IPS-18a (cell line): ENCODE measurements around the gene CD6.

Source experiments
- H3K27ac ChIP-seq: one replicate; pipeline ENCODE4 v1.5.1; 2013; ENCODE audit warnings: low read length
- H3K27me3 ChIP-seq: one replicate; pipeline ENCODE4 v1.6.1; 2013; ENCODE audit warnings: mild to moderate bottlenecking, low read length; ENCODE audit not compliant: control insufficient read depth, insufficient read depth
- H3K36me3 ChIP-seq: one replicate; pipeline ENCODE4 v1.6.1; 2013; ENCODE audit warnings: low read depth, low read length; ENCODE audit not compliant: control insufficient read depth
- H3K4me1 ChIP-seq: one replicate; pipeline ENCODE4 v1.6.1; 2013; ENCODE audit warnings: low read depth, low read length; ENCODE audit not compliant: control insufficient read depth
- H3K4me3 ChIP-seq: one replicate; pipeline ENCODE4 v1.5.1; 2013; ENCODE audit warnings: low read length
- H3K9ac ChIP-seq: one replicate; pipeline ENCODE4 v1.6.1; 2013; ENCODE audit warnings: mild to moderate bottlenecking, low read length, moderate library complexity
- H3K9me3 ChIP-seq: one replicate; pipeline ENCODE4 v1.6.1; 2013; ENCODE audit warnings: low read depth, low read length; ENCODE audit not compliant: control insufficient read depth

The CD6 gene

DNA sequence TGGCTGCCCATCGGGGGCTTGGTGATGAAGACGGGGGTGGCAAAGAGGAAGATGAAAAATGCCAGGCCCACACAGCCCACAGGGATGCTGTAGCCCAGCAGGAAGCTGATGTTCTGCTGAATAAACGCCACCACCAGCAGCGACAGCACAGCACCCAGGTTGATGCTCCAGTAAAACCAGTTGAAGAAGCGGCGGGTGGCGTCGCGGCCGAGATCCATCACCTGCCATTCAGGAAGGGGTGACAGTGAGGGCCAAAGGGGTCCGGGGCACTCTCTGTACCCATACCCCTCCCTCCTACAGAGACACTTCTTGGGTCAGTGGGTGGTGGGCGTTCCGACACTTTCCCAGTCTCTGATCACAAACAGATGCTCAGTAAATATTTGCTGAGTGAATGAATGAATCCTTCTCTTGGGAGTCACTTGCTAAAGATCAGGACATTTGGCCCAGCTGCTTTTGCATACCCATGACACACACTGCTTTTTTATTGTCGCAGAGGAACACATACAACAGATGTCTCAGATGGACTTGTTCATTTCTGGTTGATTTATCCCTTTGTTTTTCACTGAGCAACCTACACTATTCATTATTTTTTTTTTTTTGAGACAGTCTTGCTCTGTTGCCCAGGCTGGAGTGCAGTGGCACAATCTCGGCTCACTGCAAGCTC, 24.7 kb upstream of the CD6 start:
- Histone ChIP-seq H3K4me1 (no peaks in the 10 kb centered on the region), H3K36me3 (no peaks in the 10 kb centered on the region), H3K27ac (no peak overlapping the region), H3K4me3 (no peak overlapping the region), H3K9me3 (no peaks in the 10 kb centered on the region), H3K27me3 (peaks cover 16% of the 10 kb centered on the region), H3K9ac (no peak overlapping the region)

DNA sequence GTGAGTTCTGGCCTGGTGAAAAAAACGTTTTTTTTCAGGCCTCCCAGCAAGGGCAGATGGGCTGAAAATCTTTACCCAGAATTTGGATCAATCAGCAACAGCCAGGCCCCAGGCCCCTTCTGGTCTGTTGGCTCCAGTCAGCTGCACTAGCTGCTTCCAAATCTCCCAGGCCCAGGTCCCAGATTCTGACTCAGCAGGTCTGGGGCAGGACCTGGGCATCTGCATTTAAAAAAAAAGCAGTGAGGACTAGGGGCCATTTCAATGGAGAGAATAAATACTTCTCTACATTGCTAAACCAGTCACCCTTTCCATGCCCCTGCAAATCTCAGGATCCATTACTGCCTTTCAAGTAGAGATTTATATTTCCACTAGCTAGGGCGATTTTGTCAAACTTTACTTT, 23.8 kb upstream of the CD6 start:
- Histone ChIP-seq H3K9ac (no peak overlapping the region), H3K9me3 (no peaks in the 10 kb centered on the region), H3K27ac (no peak overlapping the region), H3K4me3 (no peak overlapping the region), H3K4me1 (peaks cover 4% of the 10 kb centered on the region), H3K36me3 (no peaks in the 10 kb centered on the region), H3K27me3 (peaks cover 22% of the 10 kb centered on the region)

DNA sequence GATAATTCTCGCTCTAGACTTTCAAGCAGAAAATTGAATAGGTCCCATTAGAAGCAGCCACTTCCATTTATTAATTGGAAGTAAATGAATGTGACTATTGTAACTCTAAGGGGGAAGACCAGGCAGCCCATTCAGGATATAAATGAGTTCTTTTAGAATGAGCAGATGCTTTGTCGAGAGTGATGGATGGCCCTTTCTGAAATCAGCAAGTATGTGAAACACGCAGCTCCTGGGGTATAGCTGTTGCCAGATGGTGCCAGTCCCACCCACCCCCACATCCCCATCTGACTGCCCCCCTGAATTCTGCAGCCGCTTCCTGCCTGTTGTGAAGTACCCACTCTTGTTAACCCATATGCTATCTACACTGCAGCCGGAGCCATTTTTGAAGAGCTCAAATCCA, 23.2 kb upstream of the CD6 start:
- H3K4me1 ChIP-seq = peaks cover 4% of the 10 kb centered on the region
- H3K9me3 ChIP-seq = no peaks in the 10 kb centered on the region
- H3K27ac ChIP-seq = no peak overlapping the region
- peaks cover 23% of the 10 kb centered on the region for H3K27me3 ChIP-seq
- H3K4me3 ChIP-seq = no peak overlapping the region
- H3K9ac ChIP-seq = no peak overlapping the region
- H3K36me3 ChIP-seq = no peaks in the 10 kb centered on the region

DNA sequence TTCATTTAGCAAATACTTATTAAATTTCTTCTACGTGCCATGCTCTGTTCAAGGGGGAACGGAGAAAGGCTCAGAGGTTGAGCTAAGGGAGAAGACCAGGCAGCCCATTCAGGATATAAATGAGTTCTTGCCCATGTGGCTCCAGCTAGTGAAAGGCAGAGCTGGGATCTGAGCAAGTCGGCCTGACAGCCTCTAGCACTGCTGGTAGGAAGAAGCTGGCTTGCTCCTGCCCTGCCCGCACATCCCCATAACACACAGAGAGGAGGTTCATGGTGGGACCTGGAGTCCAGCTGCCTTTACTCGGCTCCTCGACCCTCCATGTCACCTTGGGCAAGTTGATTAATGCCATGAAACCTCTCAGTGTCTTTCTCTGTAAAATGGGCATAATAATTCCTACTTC, 21.5 kb upstream of the CD6 start:
- H3K4me3 ChIP-seq = peak overlapping the region; percentile 53
- no peak overlapping the region for H3K9ac ChIP-seq
- H3K27ac ChIP-seq = no peak overlapping the region
- peaks cover 23% of the 10 kb centered on the region for H3K27me3 ChIP-seq
- H3K9me3 ChIP-seq = no peaks in the 10 kb centered on the region
- peaks cover 4% of the 10 kb centered on the region for H3K4me1 ChIP-seq
- H3K36me3 ChIP-seq = no peaks in the 10 kb centered on the region

DNA sequence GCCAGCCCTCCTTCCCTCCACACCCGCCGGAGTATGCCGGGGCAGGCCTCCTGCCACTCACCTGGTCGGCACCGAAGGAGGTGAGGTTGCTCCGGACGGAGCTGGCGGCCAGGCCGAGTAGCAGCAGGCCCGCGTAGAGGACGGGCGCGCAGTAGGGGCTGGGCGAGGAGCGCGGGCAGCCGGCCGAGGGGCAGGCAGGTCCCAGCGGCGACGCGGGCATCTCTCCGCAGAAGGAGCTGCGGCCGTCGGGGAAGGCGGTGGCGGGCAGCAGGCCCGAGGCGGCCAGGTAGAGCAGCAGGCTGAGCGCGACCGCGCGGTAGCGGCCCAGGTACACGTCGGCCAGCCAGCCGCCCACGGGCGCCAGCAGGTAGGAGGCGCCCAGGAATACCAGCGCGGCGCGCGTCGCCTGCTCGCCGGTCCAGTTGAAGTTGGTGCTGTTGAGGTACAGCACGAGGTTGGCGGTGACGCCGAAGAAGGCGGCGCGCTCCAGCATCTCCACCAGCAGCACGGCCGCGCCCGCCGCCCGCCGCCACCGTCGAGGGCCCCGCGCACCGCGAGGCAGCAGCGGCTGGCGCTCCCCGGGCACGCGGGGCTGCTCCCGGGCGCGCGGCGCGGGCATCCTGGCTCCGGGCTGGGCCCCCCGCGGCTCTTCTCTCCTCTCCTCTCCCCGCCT, 20.4 kb upstream of the CD6 start:
- peaks cover 4% of the 10 kb centered on the region for H3K4me1 ChIP-seq
- peak overlapping the region; percentile 53 for H3K4me3 ChIP-seq
- H3K27me3 ChIP-seq = peaks cover 23% of the 10 kb centered on the region
- H3K9me3 ChIP-seq = no peaks in the 10 kb centered on the region
- H3K9ac ChIP-seq = no peak overlapping the region
- H3K27ac ChIP-seq = no peak overlapping the region
- H3K36me3 ChIP-seq = no peaks in the 10 kb centered on the region

DNA sequence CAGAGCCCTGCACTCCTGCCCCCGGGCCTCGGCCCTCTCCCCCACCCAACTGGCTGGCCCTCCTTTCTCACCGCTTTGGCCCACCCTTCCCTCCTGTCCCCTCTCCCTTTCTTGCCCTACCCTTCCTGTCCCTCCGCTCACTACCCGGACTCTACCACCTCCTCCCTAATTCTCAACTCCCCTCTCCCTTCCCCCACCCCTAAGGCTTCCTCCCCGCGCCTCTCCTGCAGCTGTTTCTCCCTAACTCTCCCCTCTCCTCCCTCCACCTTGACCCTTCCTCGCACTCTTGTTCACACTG, 19.9 kb upstream of the CD6 start:
- H3K9ac ChIP-seq = no peak overlapping the region
- peak overlapping the region; percentile 42 for H3K4me3 ChIP-seq
- no peaks in the 10 kb centered on the region for H3K36me3 ChIP-seq
- H3K27me3 ChIP-seq = peaks cover 23% of the 10 kb centered on the region
- H3K9me3 ChIP-seq = no peaks in the 10 kb centered on the region
- no peak overlapping the region for H3K27ac ChIP-seq
- peaks cover 4% of the 10 kb centered on the region for H3K4me1 ChIP-seq

DNA sequence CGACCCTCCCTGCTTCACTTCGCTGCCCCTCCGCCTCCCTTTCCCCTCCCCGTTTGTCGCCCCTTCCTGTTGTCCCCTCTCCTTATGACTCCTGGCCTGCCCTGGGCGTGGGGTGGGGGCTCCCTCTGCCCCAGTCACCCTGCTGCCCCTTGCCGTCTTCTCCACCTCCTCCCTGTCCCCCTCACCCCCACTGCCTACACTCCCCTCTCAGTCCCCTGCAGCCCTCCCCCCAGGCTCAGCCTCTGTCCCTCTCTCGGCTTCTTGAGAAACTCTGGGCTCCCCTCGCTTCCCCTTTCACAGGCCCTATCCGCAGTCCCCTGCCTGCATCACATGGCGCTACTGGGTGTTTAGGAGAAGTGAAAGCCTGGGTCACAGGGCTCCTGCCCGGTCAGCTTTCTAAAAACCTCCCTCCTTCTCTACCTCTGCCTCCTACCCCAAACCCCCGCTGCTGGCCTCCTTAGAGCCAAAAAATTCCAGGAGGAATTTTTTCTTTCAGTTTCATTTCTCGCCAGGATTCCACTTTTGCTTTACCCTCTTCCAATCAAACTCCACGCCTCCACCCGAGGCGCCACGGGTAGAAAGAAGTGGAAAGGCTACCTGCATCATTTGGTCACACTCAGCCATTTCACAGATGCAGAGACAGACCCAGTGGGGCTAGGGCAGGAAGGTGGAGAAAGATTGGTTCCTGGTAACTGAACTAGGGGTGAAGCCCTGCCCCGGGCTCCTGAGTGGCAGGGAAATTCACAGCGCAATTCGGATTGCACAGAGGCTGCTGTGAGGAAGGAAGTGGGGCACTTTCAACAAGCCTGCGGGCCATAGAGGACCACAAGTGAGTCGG, 19.4 kb upstream of the CD6 start, which contains the start of gene SLC15A3:
TSS of gene SLC15A3 (minus strand) at position 273 of the 838 bp plus-strand sequence. CDS start 625 bp downstream, outside the sequence.
- Histone ChIP-seq H3K4me3 (peak within 1 kb of the TSS; percentile 53), H3K4me1 (peaks cover 4% of the 10 kb centered on the region), H3K36me3 (no peaks in the 10 kb centered on the region), H3K9ac (no peak within 1 kb of the TSS), H3K27me3 (peaks cover 23% of the 10 kb centered on the region), H3K27ac (no peak within 1 kb of the TSS), H3K9me3 (no peaks in the 10 kb centered on the region)

DNA sequence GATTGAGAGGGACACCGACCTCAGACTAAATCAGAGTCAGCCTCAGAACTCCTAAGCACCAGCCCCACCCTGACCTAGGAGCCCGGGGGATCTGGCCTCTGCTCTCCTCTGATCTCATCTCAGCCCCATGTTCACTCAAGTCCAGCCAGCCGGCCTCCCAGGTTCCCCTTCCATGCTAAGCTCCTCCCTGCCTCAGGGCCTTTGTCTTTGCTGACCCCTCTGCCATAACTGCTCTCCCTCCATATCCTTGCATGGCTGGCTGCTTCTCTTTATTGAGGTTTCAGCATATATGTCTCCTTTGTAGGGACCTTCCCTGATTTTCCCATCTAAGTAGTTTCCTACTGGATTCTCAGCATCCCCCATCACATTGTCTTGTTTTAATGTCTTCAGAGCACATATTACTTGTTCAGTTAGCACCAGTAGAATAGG, 18.7 kb upstream of the CD6 start:
- Histone ChIP-seq H3K36me3 (no peaks in the 10 kb centered on the region), H3K27ac (no peak overlapping the region), H3K4me1 (peaks cover 4% of the 10 kb centered on the region), H3K9ac (no peak overlapping the region), H3K27me3 (peaks cover 23% of the 10 kb centered on the region), H3K9me3 (no peaks in the 10 kb centered on the region), H3K4me3 (peak overlapping the region; percentile 42)

DNA sequence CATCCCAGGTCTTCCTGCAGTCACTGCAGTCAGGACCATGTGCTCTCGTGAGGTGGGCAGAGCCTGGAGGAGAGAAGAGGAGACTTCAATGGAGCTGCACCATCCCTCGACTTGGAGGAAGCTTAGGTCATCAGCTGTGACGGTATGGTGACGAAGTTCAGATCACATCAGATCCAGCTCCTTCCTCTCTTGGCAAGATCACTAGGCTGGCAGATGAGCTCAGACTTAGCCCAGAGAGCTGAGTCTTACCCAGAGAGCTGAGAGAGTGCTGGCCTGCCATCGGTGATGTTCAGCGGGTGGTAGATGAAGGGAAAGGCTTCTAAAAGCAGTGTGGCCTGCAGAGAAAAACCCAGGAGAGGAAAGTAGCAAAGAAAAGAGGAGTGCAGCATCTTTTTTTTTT, 17.7 kb upstream of the CD6 start:
- Histone ChIP-seq H3K4me1 (peaks cover 4% of the 10 kb centered on the region), H3K9me3 (no peaks in the 10 kb centered on the region), H3K4me3 (no peak overlapping the region), H3K27ac (no peak overlapping the region), H3K36me3 (no peaks in the 10 kb centered on the region), H3K9ac (no peak overlapping the region), H3K27me3 (peaks cover 23% of the 10 kb centered on the region)

DNA sequence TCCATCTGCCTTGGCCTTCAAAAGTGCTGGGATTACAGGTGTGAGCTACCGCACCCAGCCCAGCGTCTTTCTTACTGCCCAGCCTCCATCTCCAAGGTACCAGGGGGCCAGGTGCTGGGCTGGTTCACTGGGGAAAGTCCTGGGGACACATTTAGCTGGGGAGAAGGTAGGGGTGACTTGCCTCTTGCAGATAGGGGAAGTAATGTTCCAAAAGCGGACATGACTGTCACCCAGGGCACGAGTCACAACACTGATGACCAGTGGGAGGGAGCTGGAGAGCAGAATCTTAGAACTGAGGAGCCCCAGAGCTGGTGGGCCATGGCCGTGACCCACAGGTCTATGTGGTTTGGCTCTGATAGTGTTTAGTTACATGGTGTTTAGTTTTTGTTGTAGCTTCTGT, 17.1 kb upstream of the CD6 start:
- Histone ChIP-seq H3K27me3 (peaks cover 23% of the 10 kb centered on the region), H3K4me3 (no peak overlapping the region), H3K27ac (no peak overlapping the region), H3K9ac (no peak overlapping the region), H3K9me3 (no peaks in the 10 kb centered on the region), H3K4me1 (peaks cover 4% of the 10 kb centered on the region), H3K36me3 (no peaks in the 10 kb centered on the region)

DNA sequence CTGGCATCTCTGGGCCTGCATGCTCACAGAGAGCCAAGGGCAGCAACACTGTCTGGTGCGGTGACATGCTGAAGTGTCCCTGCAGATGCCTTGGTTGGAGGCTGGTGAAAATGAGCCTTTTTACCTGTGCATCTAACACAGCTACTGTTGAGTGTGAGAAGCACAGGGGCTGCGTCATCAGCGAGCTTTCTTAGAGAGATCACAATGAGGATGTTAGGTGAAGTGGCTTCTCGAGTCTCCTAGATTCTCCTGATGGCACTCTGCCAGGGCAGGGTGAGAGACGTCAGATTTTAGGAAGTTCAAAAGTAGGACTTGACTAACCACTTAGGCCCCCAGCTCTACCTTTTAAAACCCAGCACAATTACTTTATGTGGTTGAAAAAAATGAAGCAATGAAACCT, 15.9 kb upstream of the CD6 start:
- H3K36me3 ChIP-seq = no peaks in the 10 kb centered on the region
- H3K9ac ChIP-seq = no peak overlapping the region
- no peak overlapping the region for H3K27ac ChIP-seq
- H3K27me3 ChIP-seq = peaks cover 12% of the 10 kb centered on the region
- H3K4me3 ChIP-seq = no peak overlapping the region
- H3K9me3 ChIP-seq = no peaks in the 10 kb centered on the region
- H3K4me1 ChIP-seq = peaks cover 4% of the 10 kb centered on the region
